HUDEP-2 (cell line): ENCODE results near the gene ERFE.

Source experiments
- DNase-seq, 76 experiments: peaks; one replicate each; lab custom pipeline; 2025; ENCODE audit not compliant: unreplicated experiment in 76 of 76; lab: John Stamatoyannopoulos, UW

Gene ERFE

GRCh38 chr2:238152771-238153688 lies 5.7 kb upstream of the ERFE start:
- DNase-seq = no peak

GRCh38 chr2:238154570-238154969 lies 4.2 kb upstream of the ERFE start:
- no peak for DNase-seq

- no peak for DNase-seq
Observed at GRCh38 chr2:238155051-238155760, 3.6 kb upstream of the ERFE start.

- no peak for DNase-seq
Observed at GRCh38 chr2:238155761-238156694, 2.7 kb upstream of the ERFE start.

- DNase-seq = no peak
Observed at GRCh38 chr2:238157506-238158017, 1.2 kb upstream of the ERFE start.

GRCh38 chr2:238158018-238158508 lies 707 bp upstream of the ERFE start:
- no peak for DNase-seq

- peak in 9 of 76 experiments; percentile 9 to 39 (median 27) for DNase-seq
Observed at GRCh38 chr2:238159071-238159539, 335 bp downstream of the ERFE start.

- DNase-seq = peak in 20 of 76 experiments; percentile 8 to 48 (median 26)
Observed at GRCh38 chr2:238159661-238160205, 963 bp downstream of the ERFE start.

GRCh38 chr2:238160206-238161129 lies 1.7 kb downstream of the ERFE start:
- peak in 42 of 76 experiments; percentile 12 to 56 (median 38) for DNase-seq

GRCh38 chr2:238161291-238162051 lies 2.7 kb downstream of the ERFE start:
- peak in 1 of 76 experiments; percentile 22 for DNase-seq

- DNase-seq = peak in 16 of 76 experiments; percentile 9 to 80 (median 39)
Observed at GRCh38 chr2:238162251-238162845, 3.6 kb downstream of the ERFE start.

- peak in 8 of 76 experiments; percentile 26 to 57 (median 38) for DNase-seq
Observed at GRCh38 chr2:238162846-238163441, 4.2 kb downstream of the ERFE start.

- DNase-seq = peak in 5 of 76 experiments; percentile 16 to 47 (median 42)
Observed at GRCh38 chr2:238163481-238164198, 4.9 kb downstream of the ERFE start.

GRCh38 chr2:238164906-238165287 lies 6.1 kb downstream of the ERFE start:
- peak in 1 of 76 experiments; percentile 19 for DNase-seq

- no peak for DNase-seq
Observed at GRCh38 chr2:238165288-238165921, 6.6 kb downstream of the ERFE start.
